Right cardiac atrium (tissue), 5 donors: ENCODE data around the gene SPRR5. TPM values are rescaled to one million over a fixed set of nuclear protein-coding genes. Genes with fewer than 3 reads are reported as not detected.

Source experiments
- ATAC-seq, 2 donors: fragments of 200-7000 bp; cut with Tn5 transposase; one replicate each; pipeline versions ENCODE4 v1.8.0 to v1.9.1; 2020; ENCODE audit warnings: moderate library complexity in 2 of 2, mild to moderate bottlenecking in 1 of 2
- DNase-seq, 3 donors: peaks; one replicate each; pipeline ENCODE4 v3.0.0-alpha.2; 2020
- H3K27ac ChIP-seq: one replicate; pipeline ENCODE4 v1.5.1; 2013; ENCODE audit warnings: mild to moderate bottlenecking, low read length, control low read depth, moderate library complexity
- H3K27me3 ChIP-seq: one replicate; pipeline ENCODE4 v1.6.1; 2013; ENCODE audit not compliant: control insufficient read depth, insufficient read depth
- H3K4me1 ChIP-seq: one replicate; pipeline ENCODE4 v1.6.1; 2013; ENCODE audit warnings: low read length; ENCODE audit not compliant: control insufficient read depth, insufficient read depth
- H3K4me3 ChIP-seq: one replicate; pipeline ENCODE4 v1.5.1; 2013; ENCODE audit warnings: low read length, control low read depth
- H3K9me3 ChIP-seq: one replicate; pipeline ENCODE4 v1.6.1; 2013; ENCODE audit warnings: low read length; ENCODE audit not compliant: control insufficient read depth
- WGBS: extraction: QIAGEN DNeasy Blood & Tissue Kit; methylation state at CpG from one replicate; pipeline ENCODE4 v1.1.7; 2013; 5-methylcytosine and 5-hydroxymethylcytosine counted together
- intact Hi-C, 4 donors: fragments of 100-400 bp; cut with DNase I; formaldehyde crosslinking; loops; one replicate each; pipeline versions ENCODE4 v1.11.0 to v1.14.0; 2022 to 2023
- polyA plus RNA-seq: library from polyadenylated mRNA; stranded (reverse); fragments of 200-250 nt; gene quantifications from one replicate; pipeline ENCODE4 v1.2.3, GENCODE V29; 2013
- total RNA-seq, 4 donors: library from RNA; stranded (reverse); fragmentation: NEBNext Ultra II Directional; extraction: Animal tissue kit (Norgen Biotek cat#: 25700); gene quantifications; one replicate each; pipeline ENCODE4 v1.2.1, GENCODE V29; 2021
- donor health status: healthy with polysubstance abuse.
- donor health status: DM: no; HTN: yes; CAD: no.
- donor health status: DM: no; HTN: no; CAD: no.
- donor health status: DM: no; HTN: yes; CAD: no; lungs with severe emphysema.
- donor health status: DM: yes; HTN: yes; CAD: no.

The SPRR5 gene
- total and polyA plus RNA-seq, 5 donors: not detected

DNA sequence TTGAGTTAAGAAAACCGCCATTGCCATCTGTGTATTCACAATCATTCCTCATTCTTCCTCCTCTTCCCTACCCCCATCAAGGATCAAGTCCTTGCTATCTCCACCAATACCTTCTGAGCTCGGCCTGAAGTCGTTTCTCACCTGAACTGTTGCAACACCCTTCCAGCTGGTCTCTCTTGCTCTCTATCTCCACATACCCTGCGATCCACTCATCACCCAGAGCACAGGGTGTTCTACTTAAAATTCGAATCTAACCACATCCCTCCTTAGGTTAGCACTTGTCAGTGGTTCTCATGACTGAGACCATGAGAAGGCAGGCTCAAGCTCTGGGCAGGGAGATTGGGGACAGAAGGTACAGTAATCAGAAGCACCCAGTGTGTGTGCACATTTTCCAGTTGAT, 34.1 kb upstream of the SPRR5 start:
- intact Hi-C loops: no loop called here
- 56% methylated on average over 5 of the region's 5 CpGs for WGBS

DNA sequence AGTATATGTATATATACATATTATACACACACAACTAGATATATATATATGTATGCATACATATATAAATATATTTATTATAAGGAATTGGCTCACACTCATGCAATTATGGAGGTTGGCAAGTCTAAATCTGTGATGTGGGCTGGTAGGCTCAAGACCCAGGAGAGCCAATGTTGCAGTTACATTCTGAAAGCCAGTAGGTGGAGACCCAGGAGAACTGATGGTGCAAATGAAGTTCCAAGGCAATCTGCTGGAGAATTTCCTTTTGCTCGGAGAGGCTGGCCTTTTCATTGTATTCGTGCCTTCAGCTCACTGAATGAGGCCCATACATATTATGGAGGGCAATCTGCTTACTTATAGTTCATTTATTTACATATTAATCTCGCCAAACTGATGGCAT, 29.2 kb upstream of the SPRR5 start:
- H3K27ac ChIP-seq: no peak overlapping the region
- no peak overlapping the region for H3K4me3 ChIP-seq
- no peaks in the 10 kb centered on the region for H3K9me3 ChIP-seq
- intact Hi-C loops: no loop called here
- no peaks in the 10 kb centered on the region for H3K27me3 ChIP-seq
- ATAC-seq: no peak
- WGBS: 7% methylated on average over 3 of the region's 3 CpGs
- H3K4me1 ChIP-seq: no peaks in the 10 kb centered on the region
- no peak for DNase-seq

More for the DNA sequence above, 34.1 kb upstream of the SPRR5 start:
- Histone ChIP-seq H3K27ac (no peak overlapping the region), H3K9me3 (no peaks in the 10 kb centered on the region), H3K4me1 (no peaks in the 10 kb centered on the region), H3K4me3 (no peak overlapping the region), H3K27me3 (no peaks in the 10 kb centered on the region)
- DNase-seq (no peak), ATAC-seq (no peak)

DNA sequence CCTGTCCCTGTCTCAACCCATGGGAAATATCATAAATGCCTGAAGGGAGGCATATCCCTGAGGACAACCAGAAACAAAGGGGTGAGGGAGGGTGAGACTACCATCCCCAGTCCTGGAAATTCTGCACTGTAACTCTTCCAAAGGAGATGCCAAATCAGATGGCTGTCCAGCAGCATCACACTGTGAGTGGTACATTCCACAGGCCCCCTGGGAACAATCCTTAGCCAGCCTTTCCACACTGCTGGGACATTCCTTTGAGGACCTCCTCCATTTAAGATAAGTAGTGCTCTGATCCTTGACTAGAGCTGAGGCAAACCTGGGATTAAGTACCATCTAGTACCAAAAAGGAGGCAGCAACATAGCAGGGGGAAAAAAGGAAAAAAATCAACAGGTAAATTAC, 27.9 kb upstream of the SPRR5 start:
- H3K9me3 ChIP-seq: no peaks in the 10 kb centered on the region
- H3K27ac ChIP-seq: no peak overlapping the region
- ATAC-seq (no peak), DNase-seq (no peak)
- no peaks in the 10 kb centered on the region for H3K27me3 ChIP-seq
- no peak overlapping the region for H3K4me3 ChIP-seq
- intact Hi-C loops: no loop called here
- H3K4me1 ChIP-seq: no peaks in the 10 kb centered on the region

DNA sequence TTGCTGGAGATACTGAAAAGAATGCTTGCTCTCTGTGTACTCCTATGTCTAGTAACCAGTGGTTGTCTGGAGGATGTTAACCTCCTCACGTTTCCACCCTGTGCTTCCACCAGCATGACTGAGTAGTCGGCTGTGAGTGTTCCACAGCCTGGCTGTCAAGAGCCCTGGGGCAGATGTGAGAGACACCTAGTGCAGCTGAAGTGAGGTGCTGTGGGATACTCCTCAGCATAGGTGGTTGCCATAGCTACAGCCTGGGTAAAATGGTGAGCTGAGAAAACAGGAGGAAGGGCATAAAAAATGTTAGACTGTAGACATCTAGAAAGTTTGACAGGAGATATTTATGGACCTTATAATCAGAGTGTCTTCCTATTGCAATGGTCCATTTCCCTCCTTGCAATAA, 22.8 kb upstream of the SPRR5 start:
- DNase-seq (no peak), ATAC-seq (no peak)
- H3K9me3 ChIP-seq: peaks cover 6% of the 10 kb centered on the region
- H3K27me3 ChIP-seq: no peaks in the 10 kb centered on the region
- H3K27ac ChIP-seq: no peak overlapping the region
- no peaks in the 10 kb centered on the region for H3K4me1 ChIP-seq
- H3K4me3 ChIP-seq: no peak overlapping the region
- intact Hi-C loops: no loop called here
- 43% methylated on average over 2 of the region's 2 CpGs for WGBS

DNA sequence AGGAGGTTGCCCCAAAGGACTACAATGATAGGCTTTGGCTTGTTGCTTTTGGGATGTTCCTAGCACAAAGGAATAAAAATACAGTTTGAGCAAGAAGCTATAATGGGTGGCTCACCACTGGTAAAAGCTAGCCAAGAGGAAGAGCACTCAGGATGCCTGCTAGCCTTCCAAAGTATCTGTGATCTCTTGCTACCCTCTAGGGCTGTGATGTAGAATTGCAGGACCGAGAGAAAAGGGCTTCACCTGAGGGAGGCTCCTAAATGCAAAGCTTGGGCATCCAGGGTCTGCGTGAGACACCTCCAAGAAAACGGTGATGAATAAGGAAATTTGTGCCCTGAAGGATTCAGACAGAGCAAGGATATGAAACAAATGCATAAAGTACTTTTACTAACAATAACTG, 20.9 kb upstream of the SPRR5 start:
- H3K4me3 ChIP-seq: no peak overlapping the region
- DNase-seq (no peak), ATAC-seq (no peak)
- intact Hi-C loops: no loop called here
- peaks cover 6% of the 10 kb centered on the region for H3K9me3 ChIP-seq
- no peaks in the 10 kb centered on the region for H3K4me1 ChIP-seq
- 69% methylated on average over 3 of the region's 3 CpGs for WGBS
- no peaks in the 10 kb centered on the region for H3K27me3 ChIP-seq
- no peak overlapping the region for H3K27ac ChIP-seq

DNA sequence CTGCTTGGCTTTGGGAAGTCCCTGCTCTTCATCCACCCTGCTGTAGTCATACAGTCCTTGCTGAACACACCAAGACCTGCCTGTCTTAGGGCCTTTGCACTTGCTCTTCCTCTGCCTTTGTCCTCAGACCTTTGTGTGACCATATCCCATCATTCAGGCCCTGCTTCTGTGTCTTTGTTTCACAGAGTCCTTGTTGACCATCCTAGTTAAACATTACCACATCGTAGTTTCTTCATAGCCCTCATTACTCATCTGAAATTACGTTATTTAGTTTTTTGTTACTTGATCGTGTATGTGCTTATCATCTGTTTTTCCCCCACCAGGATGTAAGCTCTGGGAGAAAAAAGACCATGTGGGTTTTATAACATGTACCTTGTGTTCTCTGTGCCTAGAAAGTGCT, 18.3 kb upstream of the SPRR5 start:
- H3K4me1 ChIP-seq: no peaks in the 10 kb centered on the region
- H3K9me3 ChIP-seq: peaks cover 6% of the 10 kb centered on the region
- WGBS: 90% methylated on average over 3 of the region's 3 CpGs
- no peak overlapping the region for H3K4me3 ChIP-seq
- DNase-seq: no peak
- no peaks in the 10 kb centered on the region for H3K27me3 ChIP-seq
- intact Hi-C loops: no loop called here
- H3K27ac ChIP-seq: no peak overlapping the region
- ATAC-seq: no peak

DNA sequence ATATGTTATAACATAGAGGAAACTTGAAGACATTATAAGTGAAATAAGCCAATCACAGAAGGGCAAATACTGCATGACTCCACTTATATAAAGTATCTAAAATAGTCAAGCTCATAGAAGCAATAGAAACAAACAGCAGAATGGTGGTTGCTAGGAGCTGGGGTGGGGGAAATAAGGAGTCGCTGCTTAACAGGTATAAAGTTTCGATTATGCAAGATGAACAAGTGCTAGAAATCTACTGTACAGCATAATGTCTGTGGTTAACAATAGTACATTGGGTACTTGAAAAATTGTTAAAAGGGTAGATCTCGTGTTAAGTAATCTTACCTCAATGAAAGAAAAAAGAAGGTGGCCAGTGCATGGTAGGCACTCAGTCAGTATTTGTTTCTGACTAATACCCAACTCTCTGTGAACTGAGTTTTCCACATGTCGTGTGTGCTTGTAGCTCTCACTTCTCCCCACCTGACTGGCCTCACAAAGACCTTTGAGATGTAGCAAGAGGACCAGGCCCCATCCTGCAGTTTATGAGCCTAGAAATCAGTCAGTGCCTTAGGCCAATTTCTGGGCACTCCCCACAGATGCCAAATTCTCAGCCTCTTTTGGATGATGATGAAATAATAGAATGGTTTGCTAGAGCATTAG, 14.7 kb upstream of the SPRR5 start:
- intact Hi-C loops: no loop called here
- Histone ChIP-seq H3K27ac (no peak overlapping the region), H3K4me3 (no peak overlapping the region), H3K9me3 (peaks cover 2% of the 10 kb centered on the region), H3K4me1 (no peaks in the 10 kb centered on the region), H3K27me3 (no peaks in the 10 kb centered on the region)
- WGBS: 68% methylated on average over 4 of the region's 4 CpGs
- no peak for ATAC-seq
- no peak for DNase-seq

DNA sequence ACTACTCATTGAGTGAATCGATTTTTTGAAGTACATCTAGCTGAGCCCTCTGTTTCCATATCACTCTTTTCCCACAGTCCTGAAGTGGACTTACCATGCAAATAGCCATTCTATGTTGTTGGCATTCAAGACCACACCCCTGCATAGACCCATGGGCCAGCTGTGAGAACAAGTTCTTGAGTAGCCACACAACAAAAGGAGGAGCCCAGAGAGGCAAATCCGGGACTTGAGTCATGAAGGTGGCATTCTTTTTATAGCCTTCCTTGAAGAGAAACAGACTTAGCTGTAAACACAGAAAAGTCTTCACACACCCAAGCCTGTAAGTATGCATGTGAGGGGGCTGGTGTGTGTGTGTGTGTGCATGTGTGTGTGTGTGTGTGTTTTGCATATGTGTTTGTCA, 13.8 kb upstream of the SPRR5 start:
- DNase-seq: no peak
- intact Hi-C loops: no loop called here
- Histone ChIP-seq H3K4me1 (no peaks in the 10 kb centered on the region), H3K27me3 (no peaks in the 10 kb centered on the region), H3K9me3 (peaks cover 2% of the 10 kb centered on the region), H3K4me3 (no peak overlapping the region), H3K27ac (no peak overlapping the region)
- WGBS: 75% methylated on average over 2 of the region's 2 CpGs
- no peak for ATAC-seq

DNA sequence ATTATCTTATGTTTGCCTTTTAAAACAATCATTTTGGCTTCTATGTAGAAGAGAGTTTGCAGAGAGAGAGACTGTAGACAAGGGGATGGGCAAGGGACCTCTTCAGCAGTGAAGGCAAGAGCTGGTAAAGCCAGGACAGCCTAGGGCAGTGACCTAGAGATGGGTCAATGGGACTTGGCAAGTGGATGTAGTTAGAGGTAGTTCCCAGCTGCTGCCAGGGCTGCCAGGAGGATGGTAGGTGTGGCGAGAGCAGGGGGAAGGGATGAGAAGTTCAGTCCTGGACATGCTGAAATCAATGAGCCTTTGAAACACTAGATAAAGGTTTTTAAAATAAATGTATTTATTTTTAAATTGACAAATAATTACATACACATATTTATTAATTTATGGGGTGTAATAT, 6.4 kb upstream of the SPRR5 start:
- intact Hi-C loops: no loop called here
- WGBS: 79% methylated on average over 1 of the region's 1 CpG
- ATAC-seq: no peak

DNA sequence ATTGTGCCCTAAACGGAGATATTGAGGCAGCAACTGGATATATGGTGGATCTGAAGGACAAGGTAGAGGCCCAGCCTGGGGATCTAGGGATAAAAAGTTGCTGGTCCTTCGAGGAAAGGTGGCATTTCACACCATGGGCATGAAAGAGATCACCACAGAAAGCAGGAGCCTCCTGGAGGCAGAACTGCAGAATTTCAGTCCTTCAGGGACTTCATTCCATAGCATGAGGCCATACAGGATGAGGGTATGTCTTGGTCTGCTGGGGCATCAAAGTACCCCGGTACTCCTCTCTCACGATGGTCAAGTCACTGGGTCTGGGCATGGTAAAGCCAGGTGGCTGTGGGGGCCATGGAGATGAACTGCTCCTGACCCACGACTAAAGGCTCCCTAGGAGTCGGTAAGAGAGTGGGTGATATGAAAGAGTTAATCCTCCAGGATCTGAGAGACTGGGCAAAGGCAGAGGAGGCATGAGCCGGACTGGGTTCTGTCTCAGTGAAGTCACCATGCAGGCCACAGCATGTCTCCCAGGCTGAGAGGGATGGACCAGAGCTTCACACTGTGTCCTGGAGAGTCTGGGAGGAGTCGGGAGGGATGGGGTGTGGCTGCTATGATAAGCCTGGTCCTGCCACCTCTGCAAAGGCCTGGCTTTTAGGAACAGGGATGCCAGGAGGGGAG, 5.8 kb upstream of the SPRR5 start:
- 55% methylated on average over 8 of the region's 8 CpGs for WGBS
- H3K4me1 ChIP-seq: no peaks in the 10 kb centered on the region
- H3K27ac ChIP-seq: no peak overlapping the region
- no peaks in the 10 kb centered on the region for H3K27me3 ChIP-seq
- intact Hi-C loops: no loop called here
- H3K9me3 ChIP-seq: no peaks in the 10 kb centered on the region
- DNase-seq (no peak), ATAC-seq (no peak)
- H3K4me3 ChIP-seq: no peak overlapping the region

More for the DNA sequence above, 6.4 kb upstream of the SPRR5 start:
- H3K4me1 ChIP-seq: no peaks in the 10 kb centered on the region
- H3K4me3 ChIP-seq: no peak overlapping the region
- DNase-seq: no peak
- no peak overlapping the region for H3K27ac ChIP-seq
- no peaks in the 10 kb centered on the region for H3K9me3 ChIP-seq
- no peaks in the 10 kb centered on the region for H3K27me3 ChIP-seq

DNA sequence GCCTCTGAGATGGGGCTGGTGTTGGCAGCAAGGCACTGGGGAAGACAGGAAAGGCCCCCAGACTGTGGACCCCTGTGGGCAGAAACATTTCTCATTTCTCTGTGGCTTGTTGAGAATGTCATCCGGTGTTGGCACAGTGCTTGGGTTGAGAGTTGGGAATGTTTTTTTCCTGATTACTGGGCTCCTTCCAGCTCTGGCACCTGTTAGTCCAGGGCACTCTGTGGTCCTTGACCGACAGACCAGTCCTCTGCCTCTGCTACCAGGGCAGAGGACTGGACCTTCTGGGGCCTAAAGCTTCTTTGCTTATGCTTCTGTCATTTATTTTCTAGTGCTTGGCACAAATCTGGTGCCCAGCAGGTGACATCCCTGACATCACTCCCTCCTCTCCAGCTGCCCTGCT, 4.8 kb upstream of the SPRR5 start:
- 79% methylated on average over 2 of the region's 2 CpGs for whole genome bisulfite sequencing
- intact Hi-C loops: no loop called here

DNA sequence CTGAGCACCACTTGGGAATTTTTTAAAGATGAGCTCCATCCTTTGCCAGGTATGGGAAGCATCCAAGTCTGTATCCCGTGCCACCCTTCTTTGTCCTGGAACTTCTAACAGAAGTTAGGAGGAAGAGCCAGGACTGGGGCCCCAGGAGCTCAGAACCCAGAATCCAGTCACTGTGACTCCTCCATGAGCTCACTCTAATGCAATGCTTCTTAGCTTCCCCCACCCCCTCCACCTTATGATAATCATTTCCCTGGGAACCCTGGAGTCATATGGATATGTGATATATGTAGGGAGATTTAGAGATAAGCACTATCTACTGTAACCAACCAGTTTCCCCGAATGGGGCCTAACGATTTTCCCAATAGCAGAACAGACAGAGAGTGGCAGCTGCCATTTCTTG, 758 bp upstream of the SPRR5 start:
- Histone ChIP-seq H3K4me1 (no peaks in the 10 kb centered on the region), H3K27me3 (no peaks in the 10 kb centered on the region), H3K9me3 (no peaks in the 10 kb centered on the region), H3K27ac (no peak overlapping the region), H3K4me3 (no peak overlapping the region)
- intact Hi-C loops: no loop called here
- ATAC-seq: no peak
- no peak for DNase-seq
- 65% methylated on average over 3 of the region's 3 CpGs for WGBS

More for the DNA sequence above, 4.8 kb upstream of the SPRR5 start:
- Histone ChIP-seq H3K27me3 (no peaks in the 10 kb centered on the region), H3K4me3 (no peak overlapping the region), H3K27ac (no peak overlapping the region), H3K9me3 (no peaks in the 10 kb centered on the region), H3K4me1 (no peaks in the 10 kb centered on the region)
- ATAC-seq (no peak), DNase-seq (no peak)
